ENCODE data around the gene GGA2. TPM values are rescaled to one million over a fixed set of nuclear protein-coding genes. Genes with fewer than 3 reads are reported as not detected.

GGA2 gene
- total RNA-seq, 1 experiment from 2014 or later: 142 TPM

- TF ChIP-seq EZH2 (IDR thresholded peaks at IDR 0.05; ENCODE audit: borderline replicate concordance, low read depth, low read length, poor library complexity, severe bottlenecking) (no peak), CTCF (conservative IDR thresholded peaks at IDR 0.05; ENCODE audit: low read depth, low read length) (no peak)
- no peak for DNase-seq (ENCODE audit: low spot score)
- POLR2A ChIA-PET (ENCODE audit: low non-redundant PET): no interaction called here
- no peaks in the 10 kb centered on the region for H3K27me3 ChIP-seq (replicated peaks; ENCODE audit: insufficient read depth, low read depth, low read length, poor library complexity)
- intact Hi-C loops (cut with micrococcal nuclease; ENCODE audit: unreplicated experiment): no loop called here
- H3K4me3 ChIP-seq (ENCODE audit: low read depth, low read length, poor library complexity, severe bottlenecking): no peak overlapping the region
- H3K27ac ChIP-seq (ENCODE audit: low read depth, low read length, poor library complexity, severe bottlenecking): no peak overlapping the region
- H3K9me3 ChIP-seq (ENCODE audit: low read depth, low read length, poor library complexity, severe bottlenecking): no peaks in the 10 kb centered on the region
- H3K4me1 ChIP-seq (ENCODE audit: insufficient read depth, low read length, poor library complexity, severe bottlenecking): no peaks in the 10 kb centered on the region
- CTCF ChIA-PET: no interaction called here
- H3K36me3 ChIP-seq (ENCODE audit: insufficient read depth, low read length, poor library complexity, severe bottlenecking): peaks cover 48% of the 10 kb centered on the region
- no TSS peak for BruUV-seq (replicated peaks)
Observed at GRCh38 chr16:23416816-23417215, 93.5 kb downstream of the GGA2 start.

- Histone ChIP-seq H3K4me1 (ENCODE audit: insufficient read depth, low read length, poor library complexity, severe bottlenecking) (no peaks in the 10 kb centered on the region), H3K27ac (ENCODE audit: low read depth, low read length, poor library complexity, severe bottlenecking) (no peak overlapping the region), H3K36me3 (ENCODE audit: insufficient read depth, low read length, poor library complexity, severe bottlenecking) (peaks cover 51% of the 10 kb centered on the region), H3K9me3 (ENCODE audit: low read depth, low read length, poor library complexity, severe bottlenecking) (no peaks in the 10 kb centered on the region), H3K4me3 (ENCODE audit: low read depth, low read length, poor library complexity, severe bottlenecking) (no peak overlapping the region), H3K27me3 (replicated peaks; ENCODE audit: insufficient read depth, low read depth, low read length, poor library complexity) (no peaks in the 10 kb centered on the region)
- no peak for TF ChIP-seq CTCF (conservative IDR thresholded peaks at IDR 0.05; ENCODE audit: low read depth, low read length)
- no peak for TF ChIP-seq EZH2 (IDR thresholded peaks at IDR 0.05; ENCODE audit: borderline replicate concordance, low read depth, low read length, poor library complexity, severe bottlenecking)
- ChIA-PET CTCF (no interaction called here), POLR2A (ENCODE audit: low non-redundant PET) (no interaction called here)
- intact Hi-C loops (cut with micrococcal nuclease; ENCODE audit: unreplicated experiment): no loop called here
- BruUV-seq (replicated peaks): no TSS peak
- DNase-seq (ENCODE audit: low spot score): no peak
Observed at GRCh38 chr16:23414731-23415130, 95.6 kb downstream of the GGA2 start.

Other genes with a start within 250 kb of the GGA2 start
- gene SCNN1B, start 208.2 kb downstream of the GGA2 start, total RNA-seq (2021): 1.5 and 2.5 TPM in 2 replicates
- gene COG7, start 57.3 kb downstream of the GGA2 start, total RNA-seq (2021): 33.8 and 40.4 TPM in 2 replicates
- 32.7 and 38.9 TPM in 2 replicates for gene EARS2, start 46.9 kb upstream of the GGA2 start, total RNA-seq (2021)
- gene UBFD1, start 47.2 kb upstream of the GGA2 start, total RNA-seq (2021): 121 and 124 TPM in 2 replicates
- 178 and 184 TPM in 2 replicates for gene NDUFAB1, start 85.8 kb upstream of the GGA2 start, total RNA-seq (2021)
- gene PALB2, start 130.8 kb upstream of the GGA2 start, total RNA-seq (2021): 23.9 and 27.2 TPM in 2 replicates
- 83.2 and 95.1 TPM in 2 replicates for gene DCTN5, start 131.0 kb upstream of the GGA2 start, total RNA-seq (2021)
- 227 and 234 TPM in 2 replicates for gene PLK1, start 168.4 kb upstream of the GGA2 start, total RNA-seq (2021)
- not detected in 2 replicates for gene ERN2, start 202.7 kb upstream of the GGA2 start, total RNA-seq (2021)
- gene CHP2, start 244.5 kb upstream of the GGA2 start, total RNA-seq (2021): 0.99 and 1.0 TPM in 2 replicates

All from A673 (cell line).